HCT116 (cell line): ENCODE data around the gene ARHGEF37. TPM values are rescaled to one million over a fixed set of nuclear protein-coding genes. Genes with fewer than 3 reads are reported as not detected.
A peak's percentile ranks its signal among the peaks of the same experiment; 100 is the strongest.

Experiments used
- ATAC-seq: fragments of 200-7000 bp; cut with Tn5 transposase; 2 replicates; pipeline ENCODE4 v1.9.1; 2020; ENCODE audit warnings: mild to moderate bottlenecking, moderate library complexity
- BruUV-seq: library from RNA; stranded (reverse); fragments of 400-500 nt; replicated peaks from 2 replicates; lab custom pipeline; 2021; lab: Mats Ljungman, UMichigan
- CTCF ChIA-PET: fragments of 300-600 bp; sonication (Branson Sonifier 250); formaldehyde crosslinking; loops from one replicate; lab custom pipeline; 2021; ENCODE audit warnings: antibody characterized with exemption; lab: Charles Lee
- POLR2A ChIA-PET: fragments of 300-600, 350-600 bp; sonication (Branson Sonifier 250); formaldehyde crosslinking; loops from one replicate; lab custom pipeline; 2021; ENCODE audit warnings: antibody characterized with exemption; lab: Charles Lee
- RAD21 ChIA-PET, 2 experiments: fragments of 300-600 bp; sonication (Branson Sonifier 250); formaldehyde crosslinking; loops; one replicate each; lab custom pipeline; 2023; ENCODE audit warnings: low total read pairs in 2 of 2; ENCODE audit not compliant: uncharacterized antibody in 2 of 2, unreplicated experiment in 2 of 2, low non-redundant PET in 1 of 2; lab: Charles Lee
- DNase-seq: peaks from one replicate; pipeline ENCODE4 v3.0.0-alpha.2; 2010; ENCODE audit warnings: low read depth, low spot score
- H2AFZ ChIP-seq: fragments of 200-600 bp; shearing (Covaris generic), sonication (generic); 2 replicates; pipeline ENCODE4 v1.6.1; 2017; ENCODE audit warnings: low read depth, mixed run types, mixed read lengths, antibody characterized with exemption, low read length; ENCODE audit not compliant: poor library complexity, severe bottlenecking
- H3K27ac ChIP-seq: 2 replicates; pipeline ENCODE4 v1.5.1; 2012; ENCODE audit warnings: low read depth, low read length
- H3K27me3 ChIP-seq: fragments of 200-600 bp; sonication (generic); 2 replicates; pipeline ENCODE4 v1.6.1; 2016; ENCODE audit warnings: mixed run types, low read length, mixed read lengths; ENCODE audit not compliant: insufficient read depth
- H3K36me3 ChIP-seq, 2 experiments: fragments of 200-500 bp in 1 of 2; fragments of 200-600 bp in 1 of 2; sonication (Bioruptor generic) in 1 of 2; sonication (generic) in 1 of 2; 2 replicates each; pipeline versions ENCODE4 v1.5.1 to v1.6.1; 2014 to 2016; ENCODE audit warnings: low read length in 2 of 2, inconsistent platforms in 1 of 2, mixed read lengths in 1 of 2, mixed run types in 1 of 2; ENCODE audit not compliant: insufficient read depth in 2 of 2, control insufficient read depth in 1 of 2
- H3K4me1 ChIP-seq, 2 experiments: fragments of 200-600 bp in 1 of 2; sonication (generic) in 1 of 2; 2 replicates each; pipeline versions ENCODE4 v1.5.1 to v1.6.1; 2012 to 2017; ENCODE audit warnings: low read length in 2 of 2, inconsistent platforms in 1 of 2, mild to moderate bottlenecking in 1 of 2, mixed read lengths in 1 of 2, mixed run types in 1 of 2, moderate library complexity in 1 of 2; ENCODE audit not compliant: insufficient read depth in 2 of 2, control insufficient read depth in 1 of 2
- H3K4me2 ChIP-seq: fragments of 200-600 bp; sonication (generic); 2 replicates; pipeline ENCODE4 v1.6.1; 2017; ENCODE audit warnings: mixed run types, low read length, mixed read lengths
- H3K4me3 ChIP-seq, 2 experiments: fragments of 200-600 bp in 1 of 2; sonication (generic) in 1 of 2; replicated peaks in 1 of 2; 2 replicates each; pipeline ENCODE4 v1.5.1; 2011 to 2016; ENCODE audit warnings: low read length in 2 of 2, control low read depth in 1 of 2, low read depth in 1 of 2, mild to moderate bottlenecking in 1 of 2, mixed read lengths in 1 of 2, mixed run types in 1 of 2
- H3K79me2 ChIP-seq: fragments of 200-600 bp; sonication (generic); 2 replicates; pipeline ENCODE4 v1.6.1; 2017; ENCODE audit warnings: mild to moderate bottlenecking, mixed run types, low read length, moderate library complexity, mixed read lengths; ENCODE audit not compliant: insufficient read depth
- H3K9ac ChIP-seq: fragments of 200-600 bp; sonication (generic); 2 replicates; pipeline ENCODE4 v1.6.1; 2016; ENCODE audit warnings: low read length, mixed read lengths
- H3K9me2 ChIP-seq: fragments of 200-600 bp; sonication (generic), shearing (Covaris generic); 2 replicates; pipeline ENCODE4 v1.6.1; 2017; ENCODE audit warnings: mixed run types, mild to moderate bottlenecking, moderate library complexity; ENCODE audit not compliant: insufficient read depth
- H3K9me3 ChIP-seq, 2 experiments: fragments of 200-500 bp in 1 of 2; fragments of 200-600 bp in 1 of 2; sonication (Bioruptor generic) in 1 of 2; sonication (generic) in 1 of 2; 2 replicates each; pipeline ENCODE4 v1.6.1; 2014 to 2017; ENCODE audit warnings: low read length in 2 of 2, mixed read lengths in 2 of 2, inconsistent platforms in 1 of 2, low read depth in 1 of 2, mild to moderate bottlenecking in 1 of 2, mixed run types in 1 of 2, moderate library complexity in 1 of 2; ENCODE audit not compliant: control insufficient read depth in 1 of 2, insufficient read depth in 1 of 2
- H4K20me1 ChIP-seq: fragments of 200-600 bp; sonication (generic), shearing (Covaris generic); 2 replicates; pipeline ENCODE4 v1.6.1; 2017; ENCODE audit warnings: mixed run types, mild to moderate bottlenecking, moderate library complexity; ENCODE audit not compliant: insufficient read depth
- CEBPB ChIP-seq: IDR thresholded peaks from 2 replicates; pipeline ENCODE4 v1.6.1; 2012; ENCODE audit warnings: low read depth
- CTCF ChIP-seq, 3 experiments: fragments of 200-600 bp in 1 of 3; sonication (generic) in 1 of 3; IDR thresholded peaks in 2 of 3; conservative IDR thresholded peaks in 1 of 3; 2 replicates each; pipeline ENCODE4 v1.5.1; 2012 to 2017; ENCODE audit warnings: low read depth in 2 of 3, low read length in 2 of 3, antibody characterized with exemption in 1 of 3, borderline replicate concordance in 1 of 3, control low read depth in 1 of 3, mild to moderate bottlenecking in 1 of 3, mixed read lengths in 1 of 3, mixed run types in 1 of 3, moderate library complexity in 1 of 3; ENCODE audit not compliant: insufficient read depth in 1 of 3
- EGR1 ChIP-seq: IDR thresholded peaks from 2 replicates; pipeline ENCODE4 v1.6.1; 2012; ENCODE audit warnings: low read depth
- ELF1 ChIP-seq: IDR thresholded peaks from 2 replicates; pipeline ENCODE4 v1.6.1; 2012; ENCODE audit warnings: low read depth, borderline replicate concordance
- EZH2 ChIP-seq: fragments of 200-600 bp; sonication (generic); IDR thresholded peaks from 2 replicates; pipeline ENCODE4 v1.6.1; 2017; ENCODE audit warnings: antibody characterized with exemption, mixed run types
- EZH2phosphoT487 ChIP-seq: fragments of 200-600 bp; IDR thresholded peaks from 2 replicates; pipeline ENCODE4 v1.6.1; 2018; ENCODE audit warnings: antibody characterized with exemption, borderline replicate concordance
- FOSL1 ChIP-seq: IDR thresholded peaks from 2 replicates; pipeline ENCODE4 v1.6.1; 2012; ENCODE audit warnings: low read depth
- JUND ChIP-seq: IDR thresholded peaks from 2 replicates; pipeline ENCODE4 v1.6.1; 2012
- MAX ChIP-seq: IDR thresholded peaks from 2 replicates; pipeline ENCODE4 v1.6.1; 2012
- POLR2A ChIP-seq: IDR thresholded peaks from 2 replicates; pipeline ENCODE4 v1.7.0; 2011; ENCODE audit warnings: borderline replicate concordance; ENCODE audit not compliant: insufficient read depth, insufficient read length; ENCODE audit errors: extremely low read depth
- RAD21 ChIP-seq: IDR thresholded peaks from 2 replicates; pipeline ENCODE4 v1.6.1; 2012; ENCODE audit warnings: low read depth, mild to moderate bottlenecking
- SIN3A ChIP-seq: IDR thresholded peaks from 2 replicates; pipeline ENCODE4 v1.6.1; 2012; ENCODE audit warnings: low read depth
- SP1 ChIP-seq: IDR thresholded peaks from 2 replicates; pipeline ENCODE4 v1.6.1; 2012; ENCODE audit warnings: low read depth
- TCF7L2 ChIP-seq: IDR thresholded peaks from 2 replicates; pipeline ENCODE4 v1.7.0; 2011; ENCODE audit warnings: borderline replicate concordance, inconsistent platforms; ENCODE audit not compliant: insufficient read depth, insufficient read length; ENCODE audit errors: extremely low read depth
- ZFX ChIP-seq: fragments of 450-650 bp; IDR thresholded peaks from 2 replicates; pipeline ENCODE4 v1.6.1; 2017
- intact Hi-C: fragments of 100-400 bp; cut with micrococcal nuclease; formaldehyde crosslinking; loops from 2 replicates; pipeline ENCODE4 v1.10.0; 2022
- total RNA-seq: library from RNA; stranded (reverse); gene quantifications from one replicate; pipeline ENCODE4 v1.2.1, GENCODE V29; 2021; ENCODE audit not compliant: unreplicated experiment

ARHGEF37 gene
- total RNA-seq, 1 experiment from 2014 or later = 7.0 TPM

GRCh38 chr5:149552038-149552494, 29.2 kb upstream of the ARHGEF37 start:
- no peaks in the 10 kb centered on the region for H3K9me3 ChIP-seq
- no peaks in the 10 kb centered on the region for H3K27me3 ChIP-seq
- peak overlapping the region; percentile 80 for H3K4me2 ChIP-seq
- DNase-seq (no peak), ATAC-seq (no peak)
- TF ChIP-seq MAX (no peak), CEBPB (no peak), SP1 (no peak), TCF7L2 (no peak), SIN3A (no peak)
- peak overlapping the region; percentile 85 to 99 for H3K4me3 ChIP-seq
- H3K79me2 ChIP-seq = peaks cover 47% of the 10 kb centered on the region
- H3K27ac ChIP-seq = peak overlapping the region; percentile 93
- BruUV-seq = TSS peak; percentile 87
- CTCF ChIA-PET = interaction anchor here (1.1 to 2.7 kb wide), 8 partner anchors 10 to 207 kb away, joined by 3 to 22 read pairs (median 6); partner anchors contain the start of gene GRPEL2
- no peaks in the 10 kb centered on the region for H3K9me2 ChIP-seq
- peak overlapping the region; percentile 99 for H3K9ac ChIP-seq
- POLR2A ChIA-PET = interaction anchor here (0.7 to 4.5 kb wide), 11 partner anchors 10 to 207 kb away, joined by 3 to 56 read pairs (median 5); partner anchors contain the start of gene GRPEL2
- H3K4me1 ChIP-seq = peaks cover 11 to 66% of the 10 kb centered on the region in 2 experiments; a peak in 3 of 4 replicates
- no peak overlapping the region for H2AFZ ChIP-seq
- RAD21 ChIA-PET = interaction anchor here (0.7 to 1.4 kb wide), 4 partner anchors 10 to 110 kb away, joined by 3 to 6 read pairs (median 4); no protein-coding TSS in a partner anchor
- H3K36me3 ChIP-seq = peaks cover 0 to 25% of the 10 kb centered on the region in 2 experiments; a peak in 3 of 4 replicates
- intact Hi-C loops = no loop called here
- peaks cover 3% of the 10 kb centered on the region; the same call in 1 of the 2 replicates for H4K20me1 ChIP-seq

DNA sequence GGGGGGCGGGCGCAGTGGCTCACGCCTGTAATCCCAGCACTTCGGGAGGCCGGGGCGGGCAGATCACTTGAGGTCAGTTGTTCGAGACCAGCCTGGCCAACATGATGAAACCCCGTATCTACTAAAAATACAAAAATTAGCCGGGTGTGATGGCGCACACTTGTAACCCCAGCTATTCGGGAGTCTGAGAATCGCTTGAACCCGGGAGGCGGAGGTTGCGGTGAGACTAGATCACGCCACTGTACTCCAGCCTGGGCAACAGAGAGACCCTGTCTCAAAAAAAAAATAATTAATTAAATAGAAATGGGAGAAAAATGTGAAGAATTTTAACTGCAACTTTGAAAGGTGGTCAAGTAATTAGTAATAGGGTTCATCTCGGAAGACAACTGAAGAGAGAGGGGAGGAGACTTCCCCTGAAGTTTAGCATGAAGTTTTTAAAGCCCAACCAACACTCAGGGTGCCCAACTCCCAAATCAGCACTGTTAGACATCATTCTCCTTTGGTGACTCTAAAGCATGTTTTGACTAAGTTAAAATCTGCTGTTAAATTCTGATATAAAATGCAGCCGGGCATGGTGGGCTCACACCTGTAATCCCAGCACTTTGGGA, 28.6 kb upstream of the ARHGEF37 start:
- ChIA-PET POLR2A (interaction anchor here (0.7 to 4.5 kb wide), 6 partner anchors 9 to 208 kb away, joined by 3 to 56 read pairs (median 6); partner anchors contain the start of gene GRPEL2), CTCF (interaction anchor here (1.1 to 2.7 kb wide), 5 partner anchors 10 to 113 kb away, joined by 3 to 22 read pairs (median 7); no protein-coding TSS in a partner anchor)
- Histone ChIP-seq H3K27me3 (no peaks in the 10 kb centered on the region), H3K79me2 (peaks cover 41% of the 10 kb centered on the region), H3K9me2 (no peaks in the 10 kb centered on the region)
- intact Hi-C loops = no loop called here
- ATAC-seq = no peak
- TF ChIP-seq ZFX (no peak), RAD21 (no peak), CTCF (IDR thresholded peaks at IDR 0.05 in 2 of 3, conservative IDR thresholded peaks at IDR 0.05 in 1 of 3; ENCODE audit: borderline replicate concordance in 1 of 3, insufficient read depth in 1 of 3, low read depth in 2 of 3, low read length in 2 of 3) (no peak), POLR2A (no peak), JUND (no peak), MAX (no peak), ELF1 (no peak), FOSL1 (no peak), CEBPB (no peak), EZH2 (no peak), EGR1 (no peak), TCF7L2 (no peak), EZH2phosphoT487 (no peak)
- TF ChIP-seq, all 23 proteins: peak for 0
- RAD21 ChIA-PET = no interaction called here
- no TSS peak for BruUV-seq
- Histone ChIP-seq H3K4me1 (peaks cover 10 to 61% of the 10 kb centered on the region in 2 experiments; a peak in 3 of 4 replicates), H3K4me2 (peak overlapping the region; percentile 80), H2AFZ (no peak overlapping the region), H3K9ac (peak overlapping the region; percentile 99), H3K9me3 (no peaks in the 10 kb centered on the region), H3K27ac (peak overlapping the region; percentile 93; the same call in 1 of the 2 replicates), H3K4me3 (peak overlapping the region; percentile 85 to 99), H3K36me3 (peaks cover 0 to 19% of the 10 kb centered on the region in 2 experiments; a peak in 3 of 4 replicates), H4K20me1 (no peaks in the 10 kb centered on the region)
- DNase-seq = no peak
